HEK293 (cell line): ENCODE results near the gene COL5A1.

Source experiments
- CTCF ChIA-PET: fragments of 350-600 bp; formaldehyde crosslinking; extraction: SDS; loops from one replicate; lab custom pipeline; 2021; ENCODE audit warnings: antibody characterized with exemption; lab: Yijun Ruan, JAX
- POLR2A ChIA-PET: fragments of 300-600 bp; formaldehyde crosslinking; extraction: SDS; loops from one replicate; lab custom pipeline; 2020; ENCODE audit warnings: antibody characterized with exemption, inconsistent platforms; lab: Yijun Ruan, JAX
- H3K27ac ChIP-seq: fragments of 200-500 bp; sonication (Bioruptor generic); 2 replicates; pipeline ENCODE4 v1.5.1; 2014; ENCODE audit warnings: low read depth, low read length, control low read depth, inconsistent platforms; ENCODE audit errors: extremely low read depth
- H3K36me3 ChIP-seq, 2 experiments: fragments of 200-500 bp in 1 of 2; sonication (Bioruptor generic) in 1 of 2; 1 replicate in 1 of 2; 2 replicates in 1 of 2; pipeline ENCODE4 v1.5.1; 2014 to 2017; ENCODE audit warnings: inconsistent platforms in 2 of 2, low read length in 2 of 2; ENCODE audit not compliant: control insufficient read depth in 2 of 2, insufficient read depth in 1 of 2
- H3K4me1 ChIP-seq: fragments of 200-500 bp; sonication (Bioruptor generic); 2 replicates; pipeline ENCODE4 v1.5.1; 2014; ENCODE audit warnings: mild to moderate bottlenecking, low read length, inconsistent platforms; ENCODE audit not compliant: control insufficient read depth, insufficient read depth
- H3K4me3 ChIP-seq: 2 replicates; pipeline ENCODE4 v1.5.1; 2011; ENCODE audit warnings: low read depth, mild to moderate bottlenecking, control low read depth, low read length, moderate library complexity
- H3K9me3 ChIP-seq: fragments of 200-500 bp; sonication (Bioruptor generic); 2 replicates; pipeline ENCODE4 v1.5.1; 2014; ENCODE audit warnings: low read depth, low read length, inconsistent platforms; ENCODE audit not compliant: control insufficient read depth, insufficient read depth
- BCL11A ChIP-seq: fragments of 450-650 bp; formaldehyde crosslinking; IDR thresholded peaks from 2 replicates; pipeline ENCODE4 v1.5.1; 2016; ENCODE audit warnings: low read depth, missing biosample characterization, missing genetic modification characterization
- GFI1B ChIP-seq: fragments of 450-650 bp; formaldehyde crosslinking; IDR thresholded peaks from 2 replicates; pipeline ENCODE4 v1.5.1; 2016; ENCODE audit warnings: missing biosample characterization, missing genetic modification characterization
- YY2 ChIP-seq: fragments of 450-650 bp; formaldehyde crosslinking; IDR thresholded peaks from 2 replicates; pipeline ENCODE4 v1.5.1; 2016; ENCODE audit warnings: missing biosample characterization, missing genetic modification characterization
- ZBTB17 ChIP-seq: fragments of 450-650 bp; formaldehyde crosslinking; IDR thresholded peaks from 2 replicates; pipeline ENCODE4 v1.5.1; 2016; ENCODE audit warnings: missing biosample characterization, missing genetic modification characterization
- ZNF114 ChIP-seq: fragments of 450-650 bp; formaldehyde crosslinking; IDR thresholded peaks from 2 replicates; pipeline ENCODE4 v1.5.0; 2017; ENCODE audit warnings: missing biosample characterization, missing genetic modification characterization
- ZNF223 ChIP-seq: fragments of 450-650 bp; formaldehyde crosslinking; IDR thresholded peaks from 2 replicates; pipeline ENCODE4 v1.5.1; 2016; ENCODE audit warnings: missing biosample characterization, missing genetic modification characterization
- ZNF23 ChIP-seq: fragments of 450-650 bp; formaldehyde crosslinking; IDR thresholded peaks from 2 replicates; pipeline ENCODE4 v1.5.1; 2016; ENCODE audit warnings: missing biosample characterization, missing genetic modification characterization, borderline replicate concordance
- ZNF302 ChIP-seq: fragments of 450-650 bp; formaldehyde crosslinking; IDR thresholded peaks from 2 replicates; pipeline ENCODE4 v1.5.1; 2016; ENCODE audit warnings: missing biosample characterization, missing genetic modification characterization, low read depth
- ZNF391 ChIP-seq: fragments of 450-650 bp; formaldehyde crosslinking; IDR thresholded peaks from 2 replicates; pipeline ENCODE4 v1.5.1; 2016; ENCODE audit warnings: low read depth, missing biosample characterization, missing genetic modification characterization, borderline replicate concordance
- ZNF433 ChIP-seq: fragments of 450-650 bp; formaldehyde crosslinking; IDR thresholded peaks from 2 replicates; pipeline ENCODE4 v1.5.1; 2016; ENCODE audit warnings: missing biosample characterization, missing genetic modification characterization, low read depth
- ZNF530 ChIP-seq: fragments of 450-650 bp; formaldehyde crosslinking; IDR thresholded peaks from 2 replicates; pipeline ENCODE4 v1.5.1; 2016; ENCODE audit warnings: low read depth, missing biosample characterization, missing genetic modification characterization
- ZNF610 ChIP-seq: fragments of 450-650 bp; formaldehyde crosslinking; IDR thresholded peaks from 2 replicates; pipeline ENCODE4 v1.5.1; 2016; ENCODE audit warnings: missing biosample characterization, missing genetic modification characterization, borderline replicate concordance
- ZNF621 ChIP-seq: fragments of 450-650 bp; formaldehyde crosslinking; IDR thresholded peaks from 2 replicates; pipeline ENCODE4 v1.5.1; 2017; ENCODE audit warnings: missing biosample characterization, missing genetic modification characterization
- ZNF670 ChIP-seq: fragments of 450-650 bp; formaldehyde crosslinking; IDR thresholded peaks from 2 replicates; pipeline ENCODE4 v1.5.1; 2016; ENCODE audit warnings: missing biosample characterization, missing genetic modification characterization, low read depth
- ZNF768 ChIP-seq: fragments of 450-650 bp; formaldehyde crosslinking; IDR thresholded peaks from 2 replicates; pipeline ENCODE4 v1.5.1; 2018; ENCODE audit warnings: missing biosample characterization, mild to moderate bottlenecking, missing genetic modification characterization
- ZNF785 ChIP-seq: fragments of 450-650 bp; formaldehyde crosslinking; IDR thresholded peaks from 2 replicates; pipeline ENCODE4 v1.5.1; 2016; ENCODE audit warnings: missing biosample characterization, missing genetic modification characterization
- ZNF792 ChIP-seq: fragments of 450-650 bp; formaldehyde crosslinking; IDR thresholded peaks from 2 replicates; pipeline ENCODE4 v1.5.1; 2016; ENCODE audit warnings: missing biosample characterization, missing genetic modification characterization
- TF ChIP-seq, protein P1 (sequence below): fragments of 450-650 bp; formaldehyde crosslinking; IDR thresholded peaks from 2 replicates; pipeline ENCODE4 v1.5.1; 2016; ENCODE audit warnings: missing biosample characterization, missing genetic modification characterization
- TF ChIP-seq, protein P2 (sequence below): fragments of 450-650 bp; formaldehyde crosslinking; IDR thresholded peaks from 2 replicates; pipeline ENCODE4 v1.5.1; 2016; ENCODE audit warnings: missing biosample characterization, missing genetic modification characterization
- TF ChIP-seq, protein P3 (sequence below): fragments of 450-650 bp; formaldehyde crosslinking; IDR thresholded peaks from 2 replicates; pipeline ENCODE4 v1.5.1; 2016; ENCODE audit warnings: missing biosample characterization, missing genetic modification characterization
- TF ChIP-seq, protein P4 (sequence below): fragments of 450-650 bp; formaldehyde crosslinking; IDR thresholded peaks from 2 replicates; pipeline ENCODE4 v1.5.1; 2016; ENCODE audit warnings: missing biosample characterization, missing genetic modification characterization
- TF ChIP-seq, protein P5 (sequence below): fragments of 450-650 bp; formaldehyde crosslinking; IDR thresholded peaks from 2 replicates; pipeline ENCODE4 v1.5.1; 2016; ENCODE audit warnings: missing biosample characterization, missing genetic modification characterization

The COL5A1 gene

DNA sequence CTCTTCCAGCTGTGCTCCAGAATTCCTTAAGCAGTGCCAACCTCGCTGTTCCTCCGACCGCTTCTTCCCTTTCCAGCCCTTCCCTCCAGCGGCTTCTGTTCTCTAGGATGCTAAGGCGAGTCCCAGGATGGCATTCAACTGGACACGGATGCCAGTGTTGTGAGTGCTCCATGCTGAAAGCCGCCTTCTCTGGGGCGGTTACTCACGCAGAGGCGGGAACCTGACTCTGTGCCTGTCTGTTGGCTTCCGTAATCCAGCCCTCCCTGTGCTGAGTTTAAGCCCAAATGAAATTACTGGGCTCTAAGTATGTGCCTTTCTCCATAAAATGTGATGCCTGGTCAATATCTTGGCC lies 20.2 kb downstream of the COL5A1 start:
- no peak overlapping the region for H3K4me3 ChIP-seq
- POLR2A ChIA-PET, result no interaction called here
- H3K36me3 ChIP-seq, result no peaks in the 10 kb centered on the region
- H3K4me1 ChIP-seq, result no peaks in the 10 kb centered on the region
- CTCF ChIA-PET, result interaction anchor here (0.6 to 3.2 kb wide), 6 partner anchors 9 to 213 kb away, joined by 3 to 18 read pairs (median 10); no protein-coding TSS in a partner anchor
- TF ChIP-seq BCL11A (tag by site-specific recombination) (no peak), ZNF433 (tag by site-specific recombination) (no peak), ZNF785 (tag by site-specific recombination) (no peak), ZNF670 (tag by site-specific recombination) (no peak), ZNF768 (tag by site-specific recombination) (no peak), YY2 (tag by site-specific recombination) (no peak), GFI1B (tag by site-specific recombination) (no peak), ZBTB17 (tag by site-specific recombination) (no peak), ZNF610 (tag by site-specific recombination) (no peak), ZNF391 (tag by site-specific recombination) (no peak), ZNF530 (tag by site-specific recombination) (no peak), ZNF792 (tag by site-specific recombination) (no peak), ZNF114 (tag by site-specific recombination) (no peak), ZNF23 (tag by site-specific recombination) (no peak), ZNF302 (no peak), ZNF223 (tag by site-specific recombination) (no peak), ZNF621 (tag by site-specific recombination) (no peak)
- TF ChIP-seq, protein P1, sequence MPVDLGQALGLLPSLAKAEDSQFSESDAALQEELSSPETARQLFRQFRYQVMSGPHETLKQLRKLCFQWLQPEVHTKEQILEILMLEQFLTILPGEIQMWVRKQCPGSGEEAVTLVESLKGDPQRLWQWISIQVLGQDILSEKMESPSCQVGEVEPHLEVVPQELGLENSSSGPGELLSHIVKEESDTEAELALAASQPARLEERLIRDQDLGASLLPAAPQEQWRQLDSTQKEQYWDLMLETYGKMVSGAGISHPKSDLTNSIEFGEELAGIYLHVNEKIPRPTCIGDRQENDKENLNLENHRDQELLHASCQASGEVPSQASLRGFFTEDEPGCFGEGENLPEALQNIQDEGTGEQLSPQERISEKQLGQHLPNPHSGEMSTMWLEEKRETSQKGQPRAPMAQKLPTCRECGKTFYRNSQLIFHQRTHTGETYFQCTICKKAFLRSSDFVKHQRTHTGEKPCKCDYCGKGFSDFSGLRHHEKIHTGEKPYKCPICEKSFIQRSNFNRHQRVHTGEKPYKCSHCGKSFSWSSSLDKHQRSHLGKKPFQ, result no peak
- TF ChIP-seq, protein P2, sequence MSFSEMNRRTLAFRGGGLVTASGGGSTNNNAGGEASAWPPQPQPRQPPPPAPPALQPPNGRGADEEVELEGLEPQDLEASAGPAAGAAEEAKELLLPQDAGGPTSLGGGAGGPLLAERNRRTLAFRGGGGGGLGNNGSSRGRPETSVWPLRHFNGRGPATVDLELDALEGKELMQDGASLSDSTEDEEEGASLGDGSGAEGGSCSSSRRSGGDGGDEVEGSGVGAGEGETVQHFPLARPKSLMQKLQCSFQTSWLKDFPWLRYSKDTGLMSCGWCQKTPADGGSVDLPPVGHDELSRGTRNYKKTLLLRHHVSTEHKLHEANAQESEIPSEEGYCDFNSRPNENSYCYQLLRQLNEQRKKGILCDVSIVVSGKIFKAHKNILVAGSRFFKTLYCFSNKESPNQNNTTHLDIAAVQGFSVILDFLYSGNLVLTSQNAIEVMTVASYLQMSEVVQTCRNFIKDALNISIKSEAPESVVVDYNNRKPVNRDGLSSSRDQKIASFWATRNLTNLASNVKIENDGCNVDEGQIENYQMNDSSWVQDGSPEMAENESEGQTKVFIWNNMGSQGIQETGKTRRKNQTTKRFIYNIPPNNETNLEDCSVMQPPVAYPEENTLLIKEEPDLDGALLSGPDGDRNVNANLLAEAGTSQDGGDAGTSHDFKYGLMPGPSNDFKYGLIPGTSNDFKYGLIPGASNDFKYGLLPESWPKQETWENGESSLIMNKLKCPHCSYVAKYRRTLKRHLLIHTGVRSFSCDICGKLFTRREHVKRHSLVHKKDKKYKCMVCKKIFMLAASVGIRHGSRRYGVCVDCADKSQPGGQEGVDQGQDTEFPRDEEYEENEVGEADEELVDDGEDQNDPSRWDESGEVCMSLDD (tag by site-specific recombination), result no peak
- H3K9me3 ChIP-seq, result no peaks in the 10 kb centered on the region
- no peak overlapping the region for H3K27ac ChIP-seq

DNA sequence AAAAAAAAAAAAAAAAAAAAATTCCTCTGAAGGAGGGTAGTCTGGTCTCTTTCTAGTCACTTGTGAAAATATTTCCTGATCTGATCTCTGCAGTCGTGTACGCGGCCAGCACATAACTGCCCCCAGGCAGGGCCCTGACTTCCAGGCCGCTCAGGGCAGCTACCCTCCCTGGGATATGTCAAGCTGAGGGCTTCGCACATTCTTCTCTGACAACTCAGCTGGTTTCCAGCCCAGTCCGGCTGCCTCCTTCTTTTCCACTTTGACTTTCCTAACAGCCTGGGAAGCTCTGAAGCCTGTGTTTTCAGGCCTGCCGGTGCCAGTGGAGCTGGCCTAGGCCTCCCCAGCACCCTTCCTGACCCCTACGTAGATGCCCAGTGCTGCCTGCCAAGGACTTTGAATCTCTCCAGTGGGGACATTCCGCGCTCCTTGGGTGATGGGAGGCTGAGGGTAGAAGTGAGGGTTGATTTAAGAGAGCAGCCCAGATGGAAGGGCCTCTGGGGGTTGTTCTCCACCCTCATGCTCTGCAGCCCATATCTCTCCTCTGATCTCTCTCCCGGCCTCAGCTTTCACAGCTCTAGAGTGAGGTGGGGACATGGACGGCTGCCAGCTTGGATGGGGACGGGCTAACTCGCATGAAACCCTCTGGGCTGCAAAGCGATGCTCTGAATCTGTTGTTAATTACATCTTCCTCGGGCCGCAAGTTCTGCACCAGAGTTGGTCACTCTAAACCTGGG lies 20.7 kb downstream of the COL5A1 start:
- Histone ChIP-seq H3K4me1 (no peaks in the 10 kb centered on the region), H3K27ac (no peak overlapping the region), H3K4me3 (no peak overlapping the region), H3K9me3 (no peaks in the 10 kb centered on the region), H3K36me3 (no peaks in the 10 kb centered on the region)
- POLR2A ChIA-PET, result interaction anchor here (1.2 kb wide), 1 partner anchor 8 kb away, joined by 3 read pairs; no protein-coding TSS in a partner anchor
- CTCF ChIA-PET, result interaction anchor here (0.6 to 3.2 kb wide), 4 partner anchors 9 to 213 kb away, joined by 3 to 18 read pairs (median 10); no protein-coding TSS in a partner anchor
- TF ChIP-seq ZNF302 (no peak), ZNF114 (tag by site-specific recombination) (no peak)
- TF ChIP-seq, protein P3, sequence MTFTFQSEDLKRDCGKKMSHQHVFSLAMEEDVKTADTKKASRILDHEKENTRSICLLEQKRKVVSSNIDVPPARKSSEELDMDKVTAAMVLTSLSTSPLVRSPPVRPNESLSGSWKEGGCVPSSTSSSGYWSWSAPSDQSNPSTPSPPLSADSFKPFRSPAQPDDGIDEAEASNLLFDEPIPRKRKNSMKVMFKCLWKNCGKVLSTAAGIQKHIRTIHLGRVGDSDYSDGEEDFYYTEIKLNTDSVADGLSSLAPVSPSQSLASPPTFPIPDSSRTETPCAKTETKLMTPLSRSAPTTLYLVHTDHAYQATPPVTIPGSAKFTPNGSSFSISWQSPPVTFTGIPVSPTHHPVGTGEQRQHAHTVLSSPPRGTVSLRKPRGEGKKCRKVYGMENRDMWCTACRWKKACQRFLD (tag by site-specific recombination), result no peak
- TF ChIP-seq, protein P4, sequence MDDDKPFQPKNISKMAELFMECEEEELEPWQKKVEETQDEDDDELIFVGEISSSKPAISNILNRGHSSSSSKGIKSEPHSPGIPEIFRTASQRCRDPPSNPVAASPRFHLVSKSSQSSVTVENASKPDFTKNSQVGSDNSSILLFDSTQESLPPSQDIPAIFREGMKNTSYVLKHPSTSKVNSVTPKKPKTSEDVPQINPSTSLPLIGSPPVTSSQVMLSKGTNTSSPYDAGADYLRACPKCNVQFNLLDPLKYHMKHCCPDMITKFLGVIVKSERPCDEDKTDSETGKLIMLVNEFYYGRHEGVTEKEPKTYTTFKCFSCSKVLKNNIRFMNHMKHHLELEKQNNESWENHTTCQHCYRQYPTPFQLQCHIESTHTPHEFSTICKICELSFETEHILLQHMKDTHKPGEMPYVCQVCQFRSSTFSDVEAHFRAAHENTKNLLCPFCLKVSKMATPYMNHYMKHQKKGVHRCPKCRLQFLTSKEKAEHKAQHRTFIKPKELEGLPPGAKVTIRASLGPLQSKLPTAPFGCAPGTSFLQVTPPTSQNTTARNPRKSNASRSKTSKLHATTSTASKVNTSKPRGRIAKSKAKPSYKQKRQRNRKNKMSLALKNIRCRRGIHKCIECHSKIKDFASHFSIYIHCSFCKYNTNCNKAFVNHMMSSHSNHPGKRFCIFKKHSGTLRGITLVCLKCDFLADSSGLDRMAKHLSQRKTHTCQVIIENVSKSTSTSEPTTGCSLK (tag by site-specific recombination), result no peak
- TF ChIP-seq, protein P5, sequence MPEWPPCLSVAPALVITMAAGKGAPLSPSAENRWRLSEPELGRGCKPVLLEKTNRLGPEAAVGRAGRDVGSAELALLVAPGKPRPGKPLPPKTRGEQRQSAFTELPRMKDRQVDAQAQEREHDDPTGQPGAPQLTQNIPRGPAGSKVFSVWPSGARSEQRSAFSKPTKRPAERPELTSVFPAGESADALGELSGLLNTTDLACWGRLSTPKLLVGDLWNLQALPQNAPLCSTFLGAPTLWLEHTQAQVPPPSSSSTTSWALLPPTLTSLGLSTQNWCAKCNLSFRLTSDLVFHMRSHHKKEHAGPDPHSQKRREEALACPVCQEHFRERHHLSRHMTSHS, result no peak
